HEK293 (cell line): ENCODE data around the gene INVS.

Experiments used
- CTCF ChIA-PET: fragments of 350-600 bp; formaldehyde crosslinking; extraction: SDS; loops from one replicate; lab custom pipeline; 2021; ENCODE audit warnings: antibody characterized with exemption; lab: Yijun Ruan, JAX
- POLR2A ChIA-PET: fragments of 300-600 bp; formaldehyde crosslinking; extraction: SDS; loops from one replicate; lab custom pipeline; 2020; ENCODE audit warnings: antibody characterized with exemption, inconsistent platforms; lab: Yijun Ruan, JAX
- H3K27ac ChIP-seq: fragments of 200-500 bp; sonication (Bioruptor generic); 2 replicates; pipeline ENCODE4 v1.5.1; 2014; ENCODE audit warnings: low read depth, low read length, control low read depth, inconsistent platforms; ENCODE audit errors: extremely low read depth
- H3K36me3 ChIP-seq, 2 experiments: fragments of 200-500 bp in 1 of 2; sonication (Bioruptor generic) in 1 of 2; 1 replicate in 1 of 2; 2 replicates in 1 of 2; pipeline ENCODE4 v1.5.1; 2014 to 2017; ENCODE audit warnings: inconsistent platforms in 2 of 2, low read length in 2 of 2; ENCODE audit not compliant: control insufficient read depth in 2 of 2, insufficient read depth in 1 of 2
- H3K4me1 ChIP-seq: fragments of 200-500 bp; sonication (Bioruptor generic); 2 replicates; pipeline ENCODE4 v1.5.1; 2014; ENCODE audit warnings: mild to moderate bottlenecking, low read length, inconsistent platforms; ENCODE audit not compliant: control insufficient read depth, insufficient read depth
- H3K4me3 ChIP-seq: 2 replicates; pipeline ENCODE4 v1.5.1; 2011; ENCODE audit warnings: low read depth, mild to moderate bottlenecking, control low read depth, low read length, moderate library complexity
- H3K9me3 ChIP-seq: fragments of 200-500 bp; sonication (Bioruptor generic); 2 replicates; pipeline ENCODE4 v1.5.1; 2014; ENCODE audit warnings: low read depth, low read length, inconsistent platforms; ENCODE audit not compliant: control insufficient read depth, insufficient read depth
- EGR2 ChIP-seq: fragments of 450-650 bp; formaldehyde crosslinking; IDR thresholded peaks from 2 replicates; pipeline ENCODE4 v1.5.1; 2016; ENCODE audit warnings: low read depth, missing biosample characterization, missing genetic modification characterization
- REST ChIP-seq: fragments of 450-650 bp; formaldehyde crosslinking; IDR thresholded peaks from 2 replicates; pipeline ENCODE4 v1.5.1; 2016; ENCODE audit warnings: missing biosample characterization, missing genetic modification characterization
- ZNF169 ChIP-seq: fragments of 450-650 bp; formaldehyde crosslinking; IDR thresholded peaks from 2 replicates; pipeline ENCODE4 v1.5.1; 2016; ENCODE audit warnings: missing biosample characterization, missing genetic modification characterization
- ZNF174 ChIP-seq: fragments of 450-650 bp; formaldehyde crosslinking; IDR thresholded peaks from 2 replicates; pipeline ENCODE4 v1.5.0; 2017; ENCODE audit warnings: missing biosample characterization, mild to moderate bottlenecking, missing genetic modification characterization
- ZNF394 ChIP-seq: fragments of 450-650 bp; formaldehyde crosslinking; IDR thresholded peaks from 2 replicates; pipeline ENCODE4 v1.5.1; 2016; ENCODE audit warnings: missing biosample characterization, missing genetic modification characterization, mild to moderate bottlenecking, moderate library complexity, borderline replicate concordance
- ZNF548 ChIP-seq: fragments of 450-650 bp; formaldehyde crosslinking; IDR thresholded peaks from 2 replicates; pipeline ENCODE4 v1.5.1; 2016; ENCODE audit warnings: missing biosample characterization, missing genetic modification characterization
- ZNF624 ChIP-seq: fragments of 450-650 bp; formaldehyde crosslinking; IDR thresholded peaks from 2 replicates; pipeline ENCODE4 v1.5.1; 2017; ENCODE audit warnings: missing biosample characterization, missing genetic modification characterization
- ZNF654 ChIP-seq: fragments of 450-650 bp; formaldehyde crosslinking; IDR thresholded peaks from 2 replicates; pipeline ENCODE4 v1.5.1; 2016; ENCODE audit warnings: low read depth, missing biosample characterization, missing genetic modification characterization
- ZNF660 ChIP-seq: fragments of 450-650 bp; IDR thresholded peaks from 2 replicates; pipeline ENCODE4 v1.5.1; 2018; ENCODE audit warnings: missing biosample characterization, mild to moderate bottlenecking, missing genetic modification characterization
- ZNF830 ChIP-seq: fragments of 450-650 bp; IDR thresholded peaks from 2 replicates; pipeline ENCODE4 v1.5.0; 2018; ENCODE audit warnings: missing biosample characterization, missing genetic modification characterization, low read depth, mild to moderate bottlenecking, moderate library complexity
- TF ChIP-seq, protein P1 (sequence below): fragments of 450-650 bp; IDR thresholded peaks from 2 replicates; pipeline ENCODE4 v1.5.1; 2018; ENCODE audit warnings: missing biosample characterization, mild to moderate bottlenecking, missing genetic modification characterization
- TF ChIP-seq, protein P2 (sequence below): fragments of 450-650 bp; formaldehyde crosslinking; IDR thresholded peaks from 2 replicates; pipeline ENCODE4 v1.5.1; 2016; ENCODE audit warnings: missing biosample characterization, missing genetic modification characterization, borderline replicate concordance

INVS gene

DNA sequence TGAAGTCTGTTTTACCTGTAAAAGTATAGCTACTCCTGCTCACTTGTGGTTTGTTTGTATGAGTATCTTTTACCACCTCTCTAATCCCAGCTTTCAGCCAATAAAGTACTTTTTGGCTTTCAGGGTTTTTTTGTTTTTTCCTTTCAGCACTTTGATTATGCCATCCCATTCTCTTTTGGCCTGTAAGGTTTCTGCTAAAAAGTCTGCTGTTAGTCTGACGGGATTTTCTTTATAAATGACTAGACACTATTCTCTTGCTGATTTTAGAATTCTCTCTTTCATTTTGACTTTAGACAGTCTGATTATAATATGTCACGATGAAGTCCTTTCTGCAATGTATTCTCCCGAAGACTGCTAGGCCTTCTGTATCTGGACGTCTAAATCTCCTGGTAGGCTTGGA is 216.5 kb downstream of the INVS start (continued):
- no peak for TF ChIP-seq ZNF830

DNA sequence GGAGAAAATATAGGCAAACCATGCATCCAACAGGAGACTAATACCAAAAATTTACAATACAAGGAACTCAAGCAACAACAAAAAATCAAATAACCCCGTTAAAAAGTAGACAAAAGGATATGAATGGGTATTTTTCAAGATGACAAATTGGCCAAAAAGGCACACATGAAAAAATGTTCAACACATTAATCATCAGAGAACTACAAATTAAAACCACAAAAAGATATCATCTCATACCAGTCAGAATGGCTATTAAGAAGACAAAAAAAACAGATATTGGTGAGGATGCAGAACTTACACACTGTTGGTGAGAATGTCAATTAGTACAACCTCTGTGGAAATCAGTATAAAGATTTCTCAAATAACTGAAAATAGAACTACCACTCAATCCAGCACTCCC is 218.7 kb downstream of the INVS start:
- Histone ChIP-seq H3K36me3 (peaks cover 10 to 68% of the 10 kb centered on the region in 2 experiments), H3K27ac (no peak overlapping the region)
- CTCF ChIA-PET: interaction anchor here (0.5 kb wide), 1 partner anchor 291 kb away, joined by 3 read pairs; no protein-coding TSS in a partner anchor
- TF ChIP-seq ZNF174 (tag by site-specific recombination) (no peak), REST (no peak), EGR2 (tag by site-specific recombination) (no peak), ZNF169 (tag by site-specific recombination) (no peak), ZNF394 (tag by site-specific recombination) (no peak), ZNF660 (tag by site-specific recombination) (no peak), ZNF548 (tag by site-specific recombination) (no peak), ZNF624 (tag by site-specific recombination) (no peak)
- TF ChIP-seq, protein P1, sequence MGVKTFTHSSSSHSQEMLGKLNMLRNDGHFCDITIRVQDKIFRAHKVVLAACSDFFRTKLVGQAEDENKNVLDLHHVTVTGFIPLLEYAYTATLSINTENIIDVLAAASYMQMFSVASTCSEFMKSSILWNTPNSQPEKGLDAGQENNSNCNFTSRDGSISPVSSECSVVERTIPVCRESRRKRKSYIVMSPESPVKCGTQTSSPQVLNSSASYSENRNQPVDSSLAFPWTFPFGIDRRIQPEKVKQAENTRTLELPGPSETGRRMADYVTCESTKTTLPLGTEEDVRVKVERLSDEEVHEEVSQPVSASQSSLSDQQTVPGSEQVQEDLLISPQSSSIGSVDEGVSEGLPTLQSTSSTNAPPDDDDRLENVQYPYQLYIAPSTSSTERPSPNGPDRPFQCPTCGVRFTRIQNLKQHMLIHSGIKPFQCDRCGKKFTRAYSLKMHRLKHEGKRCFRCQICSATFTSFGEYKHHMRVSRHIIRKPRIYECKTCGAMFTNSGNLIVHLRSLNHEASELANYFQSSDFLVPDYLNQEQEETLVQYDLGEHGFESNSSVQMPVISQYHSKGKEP (tag by site-specific recombination): no peak
- TF ChIP-seq, all 188 proteins: peak for 0
- Histone ChIP-seq H3K9me3 (no peaks in the 10 kb centered on the region), H3K4me3 (no peak overlapping the region), H3K4me1 (no peaks in the 10 kb centered on the region)
- POLR2A ChIA-PET: no interaction called here

DNA sequence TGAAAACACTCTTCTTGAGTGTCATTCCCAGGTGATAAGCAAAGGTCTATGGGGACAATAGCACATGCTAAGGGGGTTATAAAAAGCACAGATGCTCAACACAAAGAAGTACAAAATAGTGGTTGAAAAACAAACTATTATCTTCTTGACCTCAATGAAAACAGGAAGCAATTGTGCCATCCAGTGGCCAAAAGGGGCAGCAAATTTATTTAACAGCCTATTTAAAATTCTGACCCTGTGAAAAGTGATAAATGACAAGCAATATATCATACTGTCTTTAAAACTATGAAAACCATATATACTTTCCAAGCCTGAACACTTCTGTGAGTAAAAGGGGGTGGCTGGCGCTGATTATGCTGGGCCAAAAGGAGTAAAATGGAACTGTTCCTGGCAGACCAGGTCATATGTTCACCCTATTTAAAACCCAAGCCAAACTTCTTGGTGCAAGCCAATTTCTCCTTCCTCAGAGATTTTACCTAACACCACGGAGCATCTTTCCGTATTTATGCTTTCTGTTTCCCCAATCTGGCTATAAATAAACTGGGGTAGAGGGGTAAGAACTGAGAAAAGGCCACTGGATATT is 224.0 kb downstream of the INVS start:
- Histone ChIP-seq H3K27ac (no peak overlapping the region), H3K36me3 (peaks cover 7 to 68% of the 10 kb centered on the region in 2 experiments), H3K4me3 (no peak overlapping the region), H3K9me3 (no peaks in the 10 kb centered on the region), H3K4me1 (no peaks in the 10 kb centered on the region)
- ChIA-PET POLR2A (interaction anchor here (0.7 kb wide), 1 partner anchor 160 kb away, joined by 4 read pairs; no protein-coding TSS in a partner anchor), CTCF (interaction anchor here (0.6 to 5.8 kb wide), 22 partner anchors 7 to 1142 kb away, joined by 3 to 39 read pairs (median 4); partner anchors contain the start of gene TEX10)
- TF ChIP-seq, protein P2, sequence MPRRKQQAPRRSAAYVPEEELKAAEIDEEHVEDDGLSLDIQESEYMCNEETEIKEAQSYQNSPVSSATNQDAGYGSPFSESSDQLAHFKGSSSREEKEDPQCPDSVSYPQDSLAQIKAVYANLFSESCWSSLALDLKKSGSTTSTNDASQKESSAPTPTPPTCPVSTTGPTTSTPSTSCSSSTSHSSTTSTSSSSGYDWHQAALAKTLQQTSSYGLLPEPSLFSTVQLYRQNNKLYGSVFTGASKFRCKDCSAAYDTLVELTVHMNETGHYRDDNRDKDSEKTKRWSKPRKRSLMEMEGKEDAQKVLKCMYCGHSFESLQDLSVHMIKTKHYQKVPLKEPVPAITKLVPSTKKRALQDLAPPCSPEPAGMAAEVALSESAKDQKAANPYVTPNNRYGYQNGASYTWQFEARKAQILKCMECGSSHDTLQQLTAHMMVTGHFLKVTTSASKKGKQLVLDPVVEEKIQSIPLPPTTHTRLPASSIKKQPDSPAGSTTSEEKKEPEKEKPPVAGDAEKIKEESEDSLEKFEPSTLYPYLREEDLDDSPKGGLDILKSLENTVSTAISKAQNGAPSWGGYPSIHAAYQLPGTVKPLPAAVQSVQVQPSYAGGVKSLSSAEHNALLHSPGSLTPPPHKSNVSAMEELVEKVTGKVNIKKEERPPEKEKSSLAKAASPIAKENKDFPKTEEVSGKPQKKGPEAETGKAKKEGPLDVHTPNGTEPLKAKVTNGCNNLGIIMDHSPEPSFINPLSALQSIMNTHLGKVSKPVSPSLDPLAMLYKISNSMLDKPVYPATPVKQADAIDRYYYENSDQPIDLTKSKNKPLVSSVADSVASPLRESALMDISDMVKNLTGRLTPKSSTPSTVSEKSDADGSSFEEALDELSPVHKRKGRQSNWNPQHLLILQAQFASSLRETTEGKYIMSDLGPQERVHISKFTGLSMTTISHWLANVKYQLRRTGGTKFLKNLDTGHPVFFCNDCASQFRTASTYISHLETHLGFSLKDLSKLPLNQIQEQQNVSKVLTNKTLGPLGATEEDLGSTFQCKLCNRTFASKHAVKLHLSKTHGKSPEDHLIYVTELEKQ (tag by site-specific recombination): no peak
- TF ChIP-seq ZNF654: peak; percentile 33; the same call in 1 of the 2 replicates
